Ascending aorta (tissue), 2 donors: ENCODE measurements around the gene MOB3B. TPM values are rescaled to one million over a fixed set of nuclear protein-coding genes. Genes with fewer than 3 reads are reported as not detected.

Experiments used
- DNase-seq, 2 donors: peaks; one replicate each; pipeline ENCODE4 v3.0.0-alpha.2; 2019; ENCODE audit warnings: low spot score in 2 of 2
- H3K27ac ChIP-seq, 2 donors: fragments of 200-600 bp; sonication (generic); one replicate each; pipeline ENCODE4 v1.5.1; 2016 to 2017; ENCODE audit warnings: mild to moderate bottlenecking in 1 of 2
- H3K27me3 ChIP-seq: fragments of 200-600 bp; sonication (generic); one replicate; pipeline ENCODE4 v1.5.1; 2017
- H3K36me3 ChIP-seq, 2 donors: fragments of 200-600 bp; sonication (generic); one replicate each; pipeline ENCODE4 v1.5.1; 2016
- H3K4me1 ChIP-seq, 2 donors: fragments of 200-600 bp; sonication (generic); one replicate each; pipeline ENCODE4 v1.5.1; 2016 to 2017; ENCODE audit warnings: mild to moderate bottlenecking in 1 of 2
- H3K4me3 ChIP-seq, 2 donors: fragments of 200-600 bp; sonication (generic); one replicate each; pipeline ENCODE4 v1.5.1; 2016 to 2017; ENCODE audit warnings: mild to moderate bottlenecking in 1 of 2
- H3K9me3 ChIP-seq, 2 donors: fragments of 200-600 bp; sonication (generic); one replicate each; pipeline ENCODE4 v1.5.1; 2016
- intact Hi-C: fragments of 100-400 bp; cut with DNase I; formaldehyde crosslinking; loops from one replicate; pipeline ENCODE4 v1.15.1; 2023
- total RNA-seq: library from RNA; depleted of rRNA; stranded (reverse); fragments of >200 nt; gene quantifications from one replicate; pipeline ENCODE4 v1.1.0, GENCODE V29; 2016
- TF ChIP-seq, protein P1 (sequence below), 3 experiments: fragments of 200-600 bp in 2 of 3; fragments of 450-650 bp in 1 of 3; sonication (generic) in 2 of 3; IDR thresholded peaks; one replicate each; pipeline ENCODE4 v1.5.1; 2016 to 2019; ENCODE audit warnings: antibody characterized with exemption in 3 of 3, mild to moderate bottlenecking in 1 of 3, moderate library complexity in 1 of 3

Gene MOB3B
- total RNA-seq, 1 donor from 2014 or later, result 2.4 TPM

DNA sequence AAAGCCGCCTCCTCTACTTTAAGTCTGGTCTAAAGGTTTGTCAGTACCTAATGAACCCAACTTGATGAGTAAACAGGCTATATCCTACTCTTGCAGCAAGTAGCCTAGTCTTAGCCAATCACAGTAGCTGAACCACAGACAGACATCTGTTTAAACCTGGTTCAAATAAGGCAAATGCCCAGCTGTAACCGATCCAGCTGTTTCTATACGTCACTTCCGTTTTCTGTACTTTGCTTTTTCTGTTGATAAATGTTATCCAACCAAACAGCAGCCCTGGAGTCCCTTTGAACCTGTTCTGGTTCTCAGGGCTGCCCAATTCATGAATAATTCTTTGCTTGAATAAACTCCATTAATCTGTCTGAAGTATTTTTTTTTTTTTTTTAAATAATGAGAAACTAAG, 155.8 kb downstream of the MOB3B start:
- Histone ChIP-seq H3K27ac (no peak overlapping the region), H3K27me3 (no peaks in the 10 kb centered on the region)
- intact Hi-C loops, result no loop called here

DNA sequence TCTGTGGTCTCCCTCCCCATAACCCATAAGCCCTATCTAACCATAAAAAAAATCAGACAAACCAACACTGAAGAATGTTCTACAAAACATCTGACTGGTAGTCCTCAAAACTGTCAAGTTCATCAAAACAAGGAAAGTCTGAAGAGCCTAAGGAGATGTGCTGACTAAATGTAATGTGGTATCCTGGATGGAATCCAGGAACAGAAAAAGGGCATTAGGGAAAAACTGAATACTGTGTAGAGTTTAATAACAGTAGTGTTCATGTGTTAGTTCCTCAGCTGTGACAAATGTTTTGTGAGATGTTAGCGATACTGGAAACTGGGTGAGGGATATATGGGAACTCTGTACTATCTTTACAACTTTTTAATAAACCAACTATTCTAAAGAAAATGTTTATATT, 157.0 kb downstream of the MOB3B start:
- intact Hi-C loops, result no loop called here
- H3K9me3 ChIP-seq, result no peaks in the 10 kb centered on the region
- TF ChIP-seq, protein P1, sequence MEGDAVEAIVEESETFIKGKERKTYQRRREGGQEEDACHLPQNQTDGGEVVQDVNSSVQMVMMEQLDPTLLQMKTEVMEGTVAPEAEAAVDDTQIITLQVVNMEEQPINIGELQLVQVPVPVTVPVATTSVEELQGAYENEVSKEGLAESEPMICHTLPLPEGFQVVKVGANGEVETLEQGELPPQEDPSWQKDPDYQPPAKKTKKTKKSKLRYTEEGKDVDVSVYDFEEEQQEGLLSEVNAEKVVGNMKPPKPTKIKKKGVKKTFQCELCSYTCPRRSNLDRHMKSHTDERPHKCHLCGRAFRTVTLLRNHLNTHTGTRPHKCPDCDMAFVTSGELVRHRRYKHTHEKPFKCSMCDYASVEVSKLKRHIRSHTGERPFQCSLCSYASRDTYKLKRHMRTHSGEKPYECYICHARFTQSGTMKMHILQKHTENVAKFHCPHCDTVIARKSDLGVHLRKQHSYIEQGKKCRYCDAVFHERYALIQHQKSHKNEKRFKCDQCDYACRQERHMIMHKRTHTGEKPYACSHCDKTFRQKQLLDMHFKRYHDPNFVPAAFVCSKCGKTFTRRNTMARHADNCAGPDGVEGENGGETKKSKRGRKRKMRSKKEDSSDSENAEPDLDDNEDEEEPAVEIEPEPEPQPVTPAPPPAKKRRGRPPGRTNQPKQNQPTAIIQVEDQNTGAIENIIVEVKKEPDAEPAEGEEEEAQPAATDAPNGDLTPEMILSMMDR (IDR thresholded peaks at IDR 0.05), result no peak
- no peak for DNase-seq
- peaks cover 0 to 10% of the 10 kb centered on the region in 2 donors for H3K4me1 ChIP-seq
- no peak overlapping the region for H3K4me3 ChIP-seq
- H3K27ac ChIP-seq, result no peak overlapping the region
- no peaks in the 10 kb centered on the region for H3K27me3 ChIP-seq
- H3K36me3 ChIP-seq, result no peaks in the 10 kb centered on the region

More for the DNA sequence above, 155.8 kb downstream of the MOB3B start:
- Histone ChIP-seq H3K4me3 (no peak overlapping the region), H3K36me3 (no peaks in the 10 kb centered on the region), H3K4me1 (peaks cover 0 to 5% of the 10 kb centered on the region in 2 donors), H3K9me3 (no peaks in the 10 kb centered on the region)
- TF ChIP-seq, protein P1 (IDR thresholded peaks at IDR 0.05), result no peak
- no peak for DNase-seq

DNA sequence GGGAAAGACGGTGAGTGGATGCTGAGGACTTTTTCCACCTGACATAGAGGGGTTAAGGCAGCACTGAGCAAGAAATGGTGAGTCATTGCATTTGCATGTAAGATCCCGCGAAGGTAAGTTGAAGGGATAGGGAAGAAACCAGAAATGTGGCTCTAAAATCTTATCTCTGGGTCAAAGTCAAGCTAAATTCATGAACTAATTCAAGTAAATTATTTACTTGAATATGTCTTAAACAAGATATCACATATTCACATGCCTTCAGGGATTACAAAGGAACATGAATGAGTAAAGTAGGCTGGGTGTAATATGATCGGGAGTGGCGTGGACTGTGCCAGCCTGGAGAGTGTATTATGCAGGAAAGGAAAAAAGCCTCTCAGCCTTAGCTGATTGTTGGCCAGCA, 158.2 kb downstream of the MOB3B start:
- intact Hi-C loops, result no loop called here
- no peaks in the 10 kb centered on the region for H3K27me3 ChIP-seq
- no peak for DNase-seq
- H3K9me3 ChIP-seq, result no peaks in the 10 kb centered on the region
- peaks cover 0 to 16% of the 10 kb centered on the region in 2 donors for H3K4me1 ChIP-seq
- no peaks in the 10 kb centered on the region for H3K36me3 ChIP-seq
- H3K27ac ChIP-seq, result no peak overlapping the region
- no peak overlapping the region for H3K4me3 ChIP-seq
- TF ChIP-seq, protein P1 (IDR thresholded peaks at IDR 0.05), result no peak

DNA sequence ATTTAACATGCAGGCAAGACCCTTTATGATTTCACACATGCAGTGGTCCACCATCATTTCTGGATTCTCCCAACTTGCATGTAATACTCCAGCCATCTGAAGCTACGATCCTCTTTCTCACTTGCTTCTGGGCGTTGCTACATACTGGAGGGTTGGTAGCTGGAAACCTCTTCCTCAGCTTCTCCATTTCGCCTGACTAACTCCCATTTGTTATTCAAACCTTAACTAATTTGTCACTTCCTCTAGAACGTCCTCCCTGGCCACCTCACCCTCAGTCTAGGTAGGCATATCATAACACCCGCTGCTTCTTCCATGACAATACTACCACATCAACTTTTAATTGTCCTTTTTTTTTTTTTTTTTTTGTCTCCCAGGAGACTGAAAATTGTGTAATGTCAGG, 160.0 kb downstream of the MOB3B start:
- Histone ChIP-seq H3K4me1 (peaks cover 3 to 25% of the 10 kb centered on the region in 2 donors), H3K4me3 (no peak overlapping the region), H3K36me3 (no peaks in the 10 kb centered on the region), H3K9me3 (no peaks in the 10 kb centered on the region), H3K27ac (no peak overlapping the region), H3K27me3 (no peaks in the 10 kb centered on the region)
- TF ChIP-seq, protein P1 (IDR thresholded peaks at IDR 0.05), result no peak
- intact Hi-C loops, result no loop called here
- DNase-seq, result no peak

DNA sequence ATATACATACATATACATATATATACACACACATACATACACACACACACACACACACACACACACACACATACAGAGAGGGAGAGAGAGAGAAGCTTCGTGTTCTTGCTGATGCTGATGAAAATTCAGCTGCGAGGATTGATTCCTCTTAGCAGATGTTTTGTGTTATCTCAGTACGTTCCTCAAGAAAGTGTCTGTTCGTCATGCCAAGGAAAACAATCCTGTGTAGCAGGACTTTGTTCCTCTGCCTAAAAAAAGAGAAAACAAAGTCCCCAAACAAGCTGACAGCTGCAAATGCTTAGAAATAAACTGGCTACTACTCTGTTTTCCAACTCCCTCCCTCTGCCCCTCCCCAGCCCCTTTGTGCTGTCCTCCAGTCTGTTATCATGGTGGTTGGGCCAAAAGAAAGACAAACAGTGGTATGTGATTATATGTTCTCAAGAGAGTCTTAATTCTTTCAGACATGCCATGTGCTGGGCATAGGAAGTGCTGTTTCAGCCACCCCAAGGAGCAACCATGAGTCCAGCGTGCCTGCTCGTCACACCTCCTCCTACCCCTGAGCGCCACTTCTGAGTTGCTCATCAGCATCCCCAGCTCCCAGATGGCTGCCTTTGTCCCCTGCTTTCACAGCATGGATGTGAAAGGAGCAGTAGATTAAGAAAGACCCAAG, 161.2 kb downstream of the MOB3B start:
- TF ChIP-seq, protein P1 (IDR thresholded peaks at IDR 0.05), result no peak
- H3K9me3 ChIP-seq, result no peaks in the 10 kb centered on the region
- intact Hi-C loops, result no loop called here
- no peak overlapping the region for H3K27ac ChIP-seq
- no peak overlapping the region for H3K4me3 ChIP-seq
- no peaks in the 10 kb centered on the region for H3K27me3 ChIP-seq
- H3K4me1 ChIP-seq, result peaks cover 3 to 25% of the 10 kb centered on the region in 2 donors
- no peak for DNase-seq
- no peaks in the 10 kb centered on the region for H3K36me3 ChIP-seq
